Measurements from ENCODE around the gene HNRNPF. TPM values are rescaled to one million over a fixed set of nuclear protein-coding genes. Genes with fewer than 3 reads are reported as not detected.
"Not testable (repeated sequence)": the region's sequence is repeated elsewhere in the genome, so short reads cannot be mapped to it uniquely, and the experiment has no call there.

Gene HNRNPF
- total RNA-seq, 1 donor from 2014 or later = 173 TPM

DNA sequence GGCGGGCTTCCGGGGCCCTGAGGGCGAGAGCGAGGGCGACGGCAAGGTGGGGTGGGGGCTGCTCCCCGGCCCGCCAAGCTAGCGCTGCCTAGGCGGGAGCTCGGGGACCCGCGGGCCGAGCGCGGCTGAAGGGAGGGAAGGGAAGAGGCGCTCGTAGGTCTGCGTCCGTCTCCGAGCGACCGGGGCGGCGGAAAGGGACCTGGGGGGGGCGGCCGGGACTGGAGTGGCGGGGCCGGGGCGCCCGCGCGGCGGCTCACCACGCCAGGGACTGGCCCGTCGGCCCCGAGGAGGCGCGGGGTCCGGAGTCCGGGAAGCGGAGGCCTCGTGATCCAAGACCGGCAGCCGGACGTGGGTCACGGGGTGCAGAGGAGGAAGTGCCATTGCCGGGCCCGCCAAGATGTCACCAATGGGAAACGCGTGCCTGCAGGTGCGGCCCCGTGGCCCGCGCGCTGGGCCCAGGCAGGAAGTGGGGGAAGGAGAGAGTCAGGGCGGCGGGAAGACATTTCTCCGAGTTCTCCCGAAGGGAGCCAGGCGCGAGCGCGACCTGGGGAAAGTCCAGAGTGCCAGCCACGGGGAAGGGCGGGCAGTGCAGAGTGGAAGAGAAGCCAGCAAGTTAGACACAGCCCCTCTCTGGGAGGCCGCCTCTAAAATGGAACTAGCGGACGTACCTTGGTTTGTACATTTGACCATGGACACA is 11.9 kb downstream of the HNRNPF start:
- ATAC-seq (peak; percentile 93 to 95), DNase-seq (peak; percentile 95)
- H3K27ac ChIP-seq = peak overlapping the region; percentile 97
- intact Hi-C loops (cut with DNase I) = no loop called here
- H3K27me3 ChIP-seq (ENCODE audit: low read depth) = no peaks in the 10 kb centered on the region
- peaks cover 82% of the 10 kb centered on the region for H3K4me1 ChIP-seq
- H3K4me3 ChIP-seq = peak overlapping the region; percentile 79
- no peaks in the 10 kb centered on the region for H3K9me3 ChIP-seq
- TF ChIP-seq, protein P1, sequence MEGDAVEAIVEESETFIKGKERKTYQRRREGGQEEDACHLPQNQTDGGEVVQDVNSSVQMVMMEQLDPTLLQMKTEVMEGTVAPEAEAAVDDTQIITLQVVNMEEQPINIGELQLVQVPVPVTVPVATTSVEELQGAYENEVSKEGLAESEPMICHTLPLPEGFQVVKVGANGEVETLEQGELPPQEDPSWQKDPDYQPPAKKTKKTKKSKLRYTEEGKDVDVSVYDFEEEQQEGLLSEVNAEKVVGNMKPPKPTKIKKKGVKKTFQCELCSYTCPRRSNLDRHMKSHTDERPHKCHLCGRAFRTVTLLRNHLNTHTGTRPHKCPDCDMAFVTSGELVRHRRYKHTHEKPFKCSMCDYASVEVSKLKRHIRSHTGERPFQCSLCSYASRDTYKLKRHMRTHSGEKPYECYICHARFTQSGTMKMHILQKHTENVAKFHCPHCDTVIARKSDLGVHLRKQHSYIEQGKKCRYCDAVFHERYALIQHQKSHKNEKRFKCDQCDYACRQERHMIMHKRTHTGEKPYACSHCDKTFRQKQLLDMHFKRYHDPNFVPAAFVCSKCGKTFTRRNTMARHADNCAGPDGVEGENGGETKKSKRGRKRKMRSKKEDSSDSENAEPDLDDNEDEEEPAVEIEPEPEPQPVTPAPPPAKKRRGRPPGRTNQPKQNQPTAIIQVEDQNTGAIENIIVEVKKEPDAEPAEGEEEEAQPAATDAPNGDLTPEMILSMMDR (IDR thresholded peaks at IDR 0.05) = no peak
- H3K36me3 ChIP-seq = peaks cover 39% of the 10 kb centered on the region

DNA sequence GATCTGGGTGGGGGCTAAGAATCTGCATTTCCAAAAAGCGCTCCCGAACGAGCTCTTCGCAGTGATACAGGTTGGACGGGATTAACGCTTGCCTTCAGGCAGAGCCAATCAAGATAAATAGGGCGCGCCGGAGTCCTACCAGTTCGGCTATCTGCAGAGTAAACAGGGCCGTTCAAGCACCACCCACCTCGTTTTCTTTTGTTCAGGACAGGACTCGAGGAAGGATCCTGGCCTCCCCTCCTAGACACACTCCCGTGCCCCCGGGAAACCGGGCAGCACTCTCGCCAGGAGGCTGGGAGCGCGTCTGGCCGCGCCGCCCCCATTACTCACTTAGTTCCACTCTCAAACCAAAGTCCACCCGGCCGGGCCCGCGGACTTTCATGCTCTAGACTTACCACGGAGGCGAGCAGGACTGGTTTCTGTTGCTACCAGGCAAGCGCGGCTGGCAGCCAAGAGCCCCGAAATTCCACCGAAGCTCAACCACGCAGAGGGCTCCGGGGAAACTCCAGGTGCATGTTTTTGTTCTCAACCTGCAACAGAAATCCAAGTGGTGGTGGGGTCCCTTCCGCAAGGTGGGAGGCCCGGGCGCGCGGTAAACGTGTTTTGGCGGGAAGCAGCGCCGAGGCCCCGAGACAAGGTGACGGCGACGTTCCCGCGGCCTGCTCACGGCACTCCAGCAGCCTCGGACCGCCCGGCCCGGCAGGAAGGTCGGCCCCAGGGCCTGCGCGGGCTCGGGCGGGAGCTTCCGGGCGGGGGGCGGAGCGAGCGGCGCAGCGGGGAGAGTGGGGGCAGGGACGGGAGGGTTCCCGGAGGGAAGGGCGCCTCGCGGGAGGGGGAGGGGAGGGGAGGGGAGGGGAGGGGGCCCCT is 12.7 kb downstream of the HNRNPF start:
- Histone ChIP-seq H3K4me1 (peaks cover 80% of the 10 kb centered on the region), H3K9me3 (no peaks in the 10 kb centered on the region), H3K27me3 (ENCODE audit: low read depth) (no peaks in the 10 kb centered on the region), H3K36me3 (peaks cover 47% of the 10 kb centered on the region), H3K4me3 (peak overlapping the region; percentile 79), H3K27ac (peak overlapping the region; percentile 97)
- DNase-seq = peak; percentile 86
- peak; percentile 95 to 96 for ATAC-seq
- intact Hi-C loops (cut with DNase I) = no loop called here
- TF ChIP-seq, protein P1 (IDR thresholded peaks at IDR 0.05) = no peak

DNA sequence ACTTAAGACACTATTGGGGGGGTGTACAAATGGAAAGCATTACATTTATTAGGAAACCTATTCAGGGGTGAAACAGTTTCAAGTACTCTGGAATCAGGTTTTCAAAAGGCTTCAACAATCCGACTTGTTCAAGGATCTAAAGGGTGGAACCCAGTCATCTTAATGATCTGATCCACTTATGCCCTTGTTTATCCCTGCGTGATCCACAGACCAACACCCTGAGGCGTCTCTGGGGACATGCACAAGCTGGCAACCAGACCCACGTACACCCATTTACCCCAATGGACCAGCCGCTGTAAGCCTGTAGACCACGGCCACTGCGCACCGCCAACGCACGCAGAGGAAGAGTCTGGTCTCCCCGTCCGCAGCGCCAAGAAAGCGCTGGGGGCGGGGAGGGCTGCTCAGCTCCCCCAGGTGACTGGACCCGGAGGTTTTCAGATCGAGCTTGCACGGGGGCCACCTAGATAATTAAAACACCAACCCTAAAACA is 13.4 kb downstream of the HNRNPF start:
- peaks cover 53% of the 10 kb centered on the region for H3K36me3 ChIP-seq
- intact Hi-C loops (cut with DNase I) = no loop called here
- H3K4me3 ChIP-seq = peak overlapping the region; percentile 79
- DNase-seq (no peak), ATAC-seq (peak in 1 of 2 donors; percentile 1)
- TF ChIP-seq, protein P1 (IDR thresholded peaks at IDR 0.05) = no peak
- H3K27ac ChIP-seq = peak overlapping the region; percentile 97
- no peaks in the 10 kb centered on the region for H3K9me3 ChIP-seq
- peaks cover 76% of the 10 kb centered on the region for H3K4me1 ChIP-seq
- H3K27me3 ChIP-seq (ENCODE audit: low read depth) = no peaks in the 10 kb centered on the region

- TF ChIP-seq, protein P1 (IDR thresholded peaks at IDR 0.05) = no peak
These were observed 14.1 kb downstream of the HNRNPF start for GRCh38 chr10:43394868-43395267.

GRCh38 chr10:43393606-43394360 is 15.2 kb downstream of the HNRNPF start:
- H3K27me3 ChIP-seq (ENCODE audit: low read depth) = no peaks in the 10 kb centered on the region
- H3K27ac ChIP-seq = no peak overlapping the region
- peaks cover 60% of the 10 kb centered on the region for H3K36me3 ChIP-seq
- no peak for ATAC-seq
- peaks cover 61% of the 10 kb centered on the region for H3K4me1 ChIP-seq
- TF ChIP-seq, protein P1 (IDR thresholded peaks at IDR 0.05) = no peak
- intact Hi-C loops (cut with DNase I) = no loop called here
- H3K9me3 ChIP-seq = no peaks in the 10 kb centered on the region
- H3K4me3 ChIP-seq = no peak overlapping the region
- no peak for DNase-seq

More at GRCh38 chr10:43394868-43395267, 14.1 kb downstream of the HNRNPF start:
- ATAC-seq (no peak), DNase-seq (no peak)
- H3K27me3 ChIP-seq (ENCODE audit: low read depth) = no peaks in the 10 kb centered on the region
- peaks cover 72% of the 10 kb centered on the region for H3K4me1 ChIP-seq
- peak overlapping the region; percentile 79 for H3K4me3 ChIP-seq
- H3K27ac ChIP-seq = peak overlapping the region; percentile 97
- peaks cover 59% of the 10 kb centered on the region for H3K36me3 ChIP-seq
- H3K9me3 ChIP-seq = no peaks in the 10 kb centered on the region
- intact Hi-C loops (cut with DNase I) = no loop called here

DNA sequence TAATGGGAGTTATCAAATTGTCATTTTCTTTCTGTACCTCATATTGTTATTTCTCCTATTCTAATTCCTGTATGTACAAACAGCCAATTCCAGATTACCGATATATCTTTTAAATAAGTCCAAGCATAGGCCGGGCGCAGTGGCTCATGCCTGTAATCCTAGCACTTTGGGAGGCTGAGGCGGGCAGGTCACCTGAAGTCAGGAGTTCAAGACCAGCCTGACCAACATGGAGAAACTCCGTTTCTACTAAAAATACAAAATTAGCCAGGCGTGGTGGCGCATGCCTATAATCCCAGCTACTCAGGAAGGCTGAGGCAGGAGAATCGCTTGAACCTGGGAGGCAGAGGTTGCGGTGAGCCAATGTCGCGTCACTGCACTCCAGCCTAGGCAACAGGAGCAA is 15.8 kb downstream of the HNRNPF start:
- ATAC-seq; H3K4me3 ChIP-seq; intact Hi-C loops (cut with DNase I); DNase-seq; H3K27me3 ChIP-seq (ENCODE audit: low read depth); H3K9me3 ChIP-seq; H3K27ac ChIP-seq: not testable (repeated sequence)
- Histone ChIP-seq H3K36me3 (peaks cover 66% of the 10 kb centered on the region), H3K4me1 (peaks cover 55% of the 10 kb centered on the region)
